Keratinocyte (primary cell): Measurements from ENCODE around the gene TVP23A. TPM values are rescaled to one million over a fixed set of nuclear protein-coding genes. Genes with fewer than 3 reads are reported as not detected.
"Not testable (repeated sequence)": the region's sequence is repeated elsewhere in the genome, so short reads cannot be mapped to it uniquely, and the experiment has no call there.

Experiments
- DNase-seq: peaks from one replicate; pipeline ENCODE4 v3.0.0-alpha.2; 2011; ENCODE audit warnings: low read depth, missing footprints, low spot score
- FAIRE-seq: peaks from 2 replicates; lab custom pipeline; 2011; peaks lifted over from hg19 to GRCh38; lab: Jason Lieb, UNC
- H2AFZ ChIP-seq: 2 replicates; pipeline ENCODE4 v1.6.0; 2012; ENCODE audit warnings: low read length, control low read depth, inconsistent platforms; ENCODE audit not compliant: control insufficient read depth
- H3K27ac ChIP-seq: 2 replicates; pipeline ENCODE4 v1.5.1; 2011; ENCODE audit warnings: low read length; ENCODE audit not compliant: control insufficient read depth, insufficient read depth
- H3K27me3 ChIP-seq: 3 replicates; pipeline ENCODE4 v1.6.0; 2011; ENCODE audit warnings: low read length; ENCODE audit not compliant: control insufficient read depth, insufficient read depth; ENCODE audit errors: extremely low read depth
- H3K36me3 ChIP-seq, 2 experiments: 2 replicates in 1 of 2; 3 replicates in 1 of 2; pipeline ENCODE4 v1.5.1; 2011; ENCODE audit warnings: low read length in 2 of 2, mild to moderate bottlenecking in 1 of 2; ENCODE audit not compliant: control insufficient read depth in 2 of 2, insufficient read depth in 2 of 2; ENCODE audit errors: extremely low read depth in 1 of 2
- H3K4me1 ChIP-seq: 3 replicates; pipeline ENCODE4 v1.5.1; 2011; ENCODE audit warnings: low read length; ENCODE audit not compliant: control insufficient read depth, insufficient read depth; ENCODE audit errors: extremely low read depth
- H3K4me2 ChIP-seq: 3 replicates; pipeline ENCODE4 v1.6.0; 2011; ENCODE audit warnings: low read depth, low read length; ENCODE audit not compliant: control insufficient read depth, insufficient read depth; ENCODE audit errors: extremely low read depth
- H3K4me3 ChIP-seq, 3 experiments: fragments of 200-600 bp in 1 of 3; sonication (generic) in 1 of 3; 2 replicates in 2 of 3; 3 replicates in 1 of 3; pipeline ENCODE4 v1.5.1; 2011 to 2016; ENCODE audit warnings: low read length in 3 of 3, mild to moderate bottlenecking in 3 of 3, control low read depth in 2 of 3, inconsistent platforms in 1 of 3, low read depth in 1 of 3, mixed read lengths in 1 of 3, mixed run types in 1 of 3, moderate library complexity in 1 of 3; ENCODE audit not compliant: control insufficient read depth in 2 of 3, insufficient read depth in 2 of 3; ENCODE audit errors: extremely low read depth in 1 of 3
- H3K79me2 ChIP-seq: 2 replicates; pipeline ENCODE4 v1.6.0; 2012; ENCODE audit warnings: low read length; ENCODE audit not compliant: control insufficient read depth, insufficient read depth
- H3K9ac ChIP-seq: 3 replicates; pipeline ENCODE4 v1.6.0; 2011; ENCODE audit warnings: low read length; ENCODE audit not compliant: control insufficient read depth, insufficient read depth; ENCODE audit errors: extremely low read depth
- H3K9me1 ChIP-seq: 3 replicates; pipeline ENCODE4 v1.6.0; 2011; ENCODE audit warnings: low read length; ENCODE audit not compliant: control insufficient read depth, insufficient read depth; ENCODE audit errors: extremely low read depth
- H3K9me3 ChIP-seq: 2 replicates; pipeline ENCODE4 v1.5.1; 2012; ENCODE audit warnings: low read depth, low read length; ENCODE audit not compliant: control insufficient read depth
- H4K20me1 ChIP-seq: 3 replicates; pipeline ENCODE4 v1.6.0; 2011; ENCODE audit warnings: low read length; ENCODE audit not compliant: control insufficient read depth, insufficient read depth; ENCODE audit errors: extremely low read depth
- CTCF ChIP-seq, 3 experiments: IDR thresholded peaks in 1 of 3; conservative IDR thresholded peaks in 1 of 3; optimal IDR thresholded peaks in 1 of 3; 2 replicates in 2 of 3; 3 replicates in 1 of 3; pipeline versions ENCODE3 to v1.5.1; 2011; ENCODE audit warnings: low read length in 3 of 3, mild to moderate bottlenecking in 3 of 3, moderate library complexity in 2 of 3, control low read depth in 1 of 3, inconsistent platforms in 1 of 3; ENCODE audit not compliant: insufficient read depth in 2 of 3; ENCODE audit errors: extremely low read depth in 1 of 3
- EZH2 ChIP-seq: IDR thresholded peaks from one replicate; pipeline ENCODE4 v1.6.1; 2012; ENCODE audit warnings: inconsistent platforms, mild to moderate bottlenecking, low read length, moderate library complexity
- dilution Hi-C: fragments of 300-500 bp; cut with MboI; formaldehyde crosslinking; loops from one replicate; pipeline ENCODE4 v1.7.0; 2020; ENCODE audit warnings: low sequenced_read_pairs; ENCODE audit not compliant: extremely low pct_ligation_motif_present
- polyA plus RNA-seq, 5 experiments: library from polyadenylated mRNA; depleted of rRNA in 3 of 5; stranded (reverse) in 3 of 5; stranded (forward) in 1 of 5; unstranded in 1 of 5; fragments of >200 nt; gene quantifications; 1 replicate in 1 of 5; 2 replicates in 3 of 5; 3 replicates in 1 of 5; pipeline versions ENCODE4 v1.2.1 to v1.2.3, GENCODE V29; 2011 to 2012; ENCODE audit warnings: missing spikeins in 2 of 5, low read depth in 1 of 5, low replicate concordance in 1 of 5

The TVP23A gene
- polyA plus RNA-seq, 1 donor (not counting 4 experiments of a cell fraction or from before 2014, with no cell fraction given), result not detected

GRCh38 chr16:10782628-10783027 is 36.0 kb downstream of the TVP23A start:
- no peaks in the 10 kb centered on the region for H3K9me3 ChIP-seq
- FAIRE-seq, result no peak

GRCh38 chr16:10780628-10781027 is 38.0 kb downstream of the TVP23A start:
- Histone ChIP-seq H3K9me1 (no peaks in the 10 kb centered on the region), H2AFZ (no peak overlapping the region), H3K9ac (no peak overlapping the region), H3K9me3 (no peaks in the 10 kb centered on the region), H3K4me2 (no peak overlapping the region), H3K79me2 (no peaks in the 10 kb centered on the region), H3K27ac (no peak overlapping the region), H3K4me3 (no peak overlapping the region), H3K36me3 (no peaks in the 10 kb centered on the region), H3K27me3 (no peaks in the 10 kb centered on the region), H4K20me1 (no peaks in the 10 kb centered on the region), H3K4me1 (no peaks in the 10 kb centered on the region)
- no peak for DNase-seq
- FAIRE-seq, result no peak
- TF ChIP-seq EZH2 (no peak), CTCF (optimal IDR thresholded peaks at IDR 0.05 in 1 of 3, IDR thresholded peaks at IDR 0.05 in 1 of 3, conservative IDR thresholded peaks at IDR 0.05 in 1 of 3; ENCODE audit: extremely low read depth in 1 of 3, insufficient read depth in 2 of 3, low read length in 3 of 3) (no peak)
- dilution Hi-C loops, result no loop called here

More at GRCh38 chr16:10782628-10783027, 36.0 kb downstream of the TVP23A start:
- Histone ChIP-seq H3K4me2 (no peak overlapping the region), H3K9me1 (no peaks in the 10 kb centered on the region), H3K4me3 (no peak overlapping the region), H2AFZ (no peak overlapping the region), H3K27ac (no peak overlapping the region), H4K20me1 (no peaks in the 10 kb centered on the region), H3K4me1 (no peaks in the 10 kb centered on the region), H3K36me3 (no peaks in the 10 kb centered on the region), H3K27me3 (no peaks in the 10 kb centered on the region), H3K9ac (no peak overlapping the region), H3K79me2 (no peaks in the 10 kb centered on the region)
- dilution Hi-C loops, result no loop called here
- DNase-seq, result no peak
- TF ChIP-seq EZH2 (no peak), CTCF (optimal IDR thresholded peaks at IDR 0.05 in 1 of 3, IDR thresholded peaks at IDR 0.05 in 1 of 3, conservative IDR thresholded peaks at IDR 0.05 in 1 of 3; ENCODE audit: extremely low read depth in 1 of 3, insufficient read depth in 2 of 3, low read length in 3 of 3) (no peak)

- H3K27ac ChIP-seq, result not testable (repeated sequence)
Observed at GRCh38 chr16:10779908-10780307, 38.7 kb downstream of the TVP23A start.

More at GRCh38 chr16:10779908-10780307, 38.7 kb downstream of the TVP23A start:
- H3K9ac ChIP-seq, H3K9me3 ChIP-seq, H3K36me3 ChIP-seq, H4K20me1 ChIP-seq, H3K79me2 ChIP-seq, dilution Hi-C loops, H3K4me1 ChIP-seq, H3K27me3 ChIP-seq, H3K4me3 ChIP-seq, H3K9me1 ChIP-seq, H3K4me2 ChIP-seq, DNase-seq, H2AFZ ChIP-seq, FAIRE-seq: not testable (repeated sequence)
